Osteoblast (primary cell): ENCODE results near the gene FYTTD1. TPM values are rescaled to one million over a fixed set of nuclear protein-coding genes. Genes with fewer than 3 reads are reported as not detected.

ENCODE experiments used
- DNase-seq: peaks from one replicate; pipeline ENCODE4 v3.0.0; 2011; ENCODE audit warnings: low spot score, mixed read lengths; ENCODE audit not compliant: insufficient read length; ENCODE audit errors: missing footprints
- H2AFZ ChIP-seq: 2 replicates; pipeline ENCODE4 v1.6.0; 2011; ENCODE audit warnings: mild to moderate bottlenecking, low read length
- H3K27ac ChIP-seq: 2 replicates; pipeline ENCODE4 v1.5.1; 2011; ENCODE audit warnings: mild to moderate bottlenecking, low read depth, low read length, moderate library complexity
- H3K27me3 ChIP-seq: 2 replicates; pipeline ENCODE4 v1.6.0; 2012; ENCODE audit warnings: mild to moderate bottlenecking, control low read depth, inconsistent platforms, low read length, moderate library complexity; ENCODE audit not compliant: insufficient read depth
- H3K36me3 ChIP-seq: 2 replicates; pipeline ENCODE4 v1.5.1; 2011; ENCODE audit warnings: mild to moderate bottlenecking, low read length, control low read depth, moderate library complexity; ENCODE audit not compliant: insufficient read depth
- H3K4me1 ChIP-seq: 2 replicates; pipeline ENCODE4 v1.5.1; 2011; ENCODE audit warnings: mild to moderate bottlenecking, low read length, control low read depth, moderate library complexity; ENCODE audit not compliant: insufficient read depth
- H3K4me2 ChIP-seq: 2 replicates; pipeline ENCODE4 v1.6.0; 2011; ENCODE audit warnings: mild to moderate bottlenecking, low read length; ENCODE audit not compliant: insufficient read depth
- H3K4me3 ChIP-seq: fragments of 200-600 bp; sonication (generic); 3 replicates; pipeline ENCODE4 v1.5.1; 2012; ENCODE audit warnings: mild to moderate bottlenecking, low read length, inconsistent platforms; ENCODE audit not compliant: insufficient read depth
- H3K79me2 ChIP-seq: 2 replicates; pipeline ENCODE4 v1.6.0; 2012; ENCODE audit warnings: mild to moderate bottlenecking, low read length, control low read depth, inconsistent platforms; ENCODE audit not compliant: insufficient read depth
- H3K9me3 ChIP-seq: 2 replicates; pipeline ENCODE4 v1.5.1; 2011; ENCODE audit warnings: low read depth, low read length, control low read depth
- H4K20me1 ChIP-seq: 2 replicates; pipeline ENCODE4 v1.6.0; 2012; ENCODE audit warnings: mild to moderate bottlenecking, low read length, control low read depth; ENCODE audit not compliant: insufficient read depth
- CTCF ChIP-seq: IDR thresholded peaks from 2 replicates; pipeline ENCODE4 v1.5.1; 2011; ENCODE audit warnings: mild to moderate bottlenecking, low read depth, low read length, moderate library complexity; ENCODE audit errors: extremely low read depth
- total RNA-seq: library from RNA; depleted of rRNA; stranded (reverse); fragments of >200 nt; gene quantifications from 2 replicates; pipeline ENCODE4 v1.2.3, GENCODE V29; 2012

Gene FYTTD1
- total RNA-seq, 1 donor: 42.0 TPM

GRCh38 chr3:197791113-197791891 is 41.6 kb downstream of the FYTTD1 start, which contains the start of gene LRCH3:
TSS of gene LRCH3 (plus strand) at chr3:197791254. CDS start at chr3:197791279, 25 bp downstream.
- no peaks in the 10 kb centered on the region for H3K9me3 ChIP-seq
- no peaks in the 10 kb centered on the region for H3K27me3 ChIP-seq
- H3K4me2 ChIP-seq: peak within 1 kb of the TSS; percentile 95
- peaks cover 52% of the 10 kb centered on the region for H3K79me2 ChIP-seq
- TF ChIP-seq CTCF: no peak
- peak within 1 kb of the TSS; percentile 85 for H2AFZ ChIP-seq
- H3K27ac ChIP-seq: peak within 1 kb of the TSS; percentile 93
- H3K4me1 ChIP-seq: peaks cover 27% of the 10 kb centered on the region
- peaks cover 19% of the 10 kb centered on the region for H4K20me1 ChIP-seq
- H3K4me3 ChIP-seq: peak within 1 kb of the TSS; percentile 95
- peak; percentile 99 for DNase-seq
- peaks cover 11% of the 10 kb centered on the region for H3K36me3 ChIP-seq

- peak overlapping the region; percentile 93 for H3K27ac ChIP-seq
- H4K20me1 ChIP-seq: peaks cover 24% of the 10 kb centered on the region
- H3K36me3 ChIP-seq: peaks cover 9% of the 10 kb centered on the region
- H3K4me1 ChIP-seq: peaks cover 27% of the 10 kb centered on the region
- peak overlapping the region; percentile 95 for H3K4me2 ChIP-seq
- no peaks in the 10 kb centered on the region for H3K27me3 ChIP-seq
- peak overlapping the region; percentile 85 for H2AFZ ChIP-seq
- no peaks in the 10 kb centered on the region for H3K9me3 ChIP-seq
- DNase-seq: peak; percentile 21
- H3K4me3 ChIP-seq: peak overlapping the region; percentile 95
- H3K79me2 ChIP-seq: peaks cover 60% of the 10 kb centered on the region
- no peak for TF ChIP-seq CTCF
Measured at GRCh38 chr3:197791892-197792647, 42.4 kb downstream of the FYTTD1 start.

GRCh38 chr3:197793247-197793646 is 43.6 kb downstream of the FYTTD1 start:
- Histone ChIP-seq H3K4me1 (peaks cover 27% of the 10 kb centered on the region), H3K79me2 (peaks cover 71% of the 10 kb centered on the region), H3K4me3 (no peak overlapping the region), H3K27me3 (no peaks in the 10 kb centered on the region), H3K4me2 (peak overlapping the region; percentile 64), H3K9me3 (no peaks in the 10 kb centered on the region), H3K27ac (peak overlapping the region; percentile 57), H3K36me3 (peaks cover 3% of the 10 kb centered on the region), H4K20me1 (peaks cover 25% of the 10 kb centered on the region), H2AFZ (no peak overlapping the region)
- DNase-seq: peak; percentile 77
- TF ChIP-seq CTCF: no peak

GRCh38 chr3:197794115-197794514 is 44.4 kb downstream of the FYTTD1 start:
- H3K4me2 ChIP-seq: no peak overlapping the region
- H3K9me3 ChIP-seq: no peaks in the 10 kb centered on the region
- H3K79me2 ChIP-seq: peaks cover 80% of the 10 kb centered on the region
- H4K20me1 ChIP-seq: peaks cover 33% of the 10 kb centered on the region
- DNase-seq: no peak
- no peak overlapping the region for H3K4me3 ChIP-seq
- H3K27ac ChIP-seq: no peak overlapping the region
- TF ChIP-seq CTCF: no peak
- no peaks in the 10 kb centered on the region for H3K27me3 ChIP-seq
- peaks cover 36% of the 10 kb centered on the region for H3K4me1 ChIP-seq
- H2AFZ ChIP-seq: no peak overlapping the region
- no peaks in the 10 kb centered on the region for H3K36me3 ChIP-seq
